HEK293 (cell line): Measurements from ENCODE around the gene PITPNC1.

Experiments
- CTCF ChIA-PET: fragments of 350-600 bp; formaldehyde crosslinking; extraction: SDS; loops from one replicate; lab custom pipeline; 2021; ENCODE audit warnings: antibody characterized with exemption; lab: Yijun Ruan, JAX
- POLR2A ChIA-PET: fragments of 300-600 bp; formaldehyde crosslinking; extraction: SDS; loops from one replicate; lab custom pipeline; 2020; ENCODE audit warnings: antibody characterized with exemption, inconsistent platforms; lab: Yijun Ruan, JAX
- H3K27ac ChIP-seq: fragments of 200-500 bp; sonication (Bioruptor generic); 2 replicates; pipeline ENCODE4 v1.5.1; 2014; ENCODE audit warnings: low read depth, low read length, control low read depth, inconsistent platforms; ENCODE audit errors: extremely low read depth
- H3K36me3 ChIP-seq, 2 experiments: fragments of 200-500 bp in 1 of 2; sonication (Bioruptor generic) in 1 of 2; 1 replicate in 1 of 2; 2 replicates in 1 of 2; pipeline ENCODE4 v1.5.1; 2014 to 2017; ENCODE audit warnings: inconsistent platforms in 2 of 2, low read length in 2 of 2; ENCODE audit not compliant: control insufficient read depth in 2 of 2, insufficient read depth in 1 of 2
- H3K4me1 ChIP-seq: fragments of 200-500 bp; sonication (Bioruptor generic); 2 replicates; pipeline ENCODE4 v1.5.1; 2014; ENCODE audit warnings: mild to moderate bottlenecking, low read length, inconsistent platforms; ENCODE audit not compliant: control insufficient read depth, insufficient read depth
- H3K4me3 ChIP-seq: 2 replicates; pipeline ENCODE4 v1.5.1; 2011; ENCODE audit warnings: low read depth, mild to moderate bottlenecking, control low read depth, low read length, moderate library complexity
- H3K9me3 ChIP-seq: fragments of 200-500 bp; sonication (Bioruptor generic); 2 replicates; pipeline ENCODE4 v1.5.1; 2014; ENCODE audit warnings: low read depth, low read length, inconsistent platforms; ENCODE audit not compliant: control insufficient read depth, insufficient read depth
- GLI2 ChIP-seq: fragments of 450-650 bp; formaldehyde crosslinking; IDR thresholded peaks from 2 replicates; pipeline ENCODE4; 2017; ENCODE audit warnings: missing biosample characterization, missing genetic modification characterization, low read depth, borderline replicate concordance
- MZF1 ChIP-seq: fragments of 450-650 bp; formaldehyde crosslinking; IDR thresholded peaks from 2 replicates; pipeline ENCODE4 v1.5.1; 2017; ENCODE audit warnings: missing biosample characterization, missing genetic modification characterization, borderline replicate concordance
- TSHZ1 ChIP-seq: fragments of 450-650 bp; formaldehyde crosslinking; IDR thresholded peaks from 2 replicates; pipeline ENCODE4 v1.5.1; 2016; ENCODE audit warnings: missing biosample characterization, missing genetic modification characterization, borderline replicate concordance
- ZBTB21 ChIP-seq: fragments of 450-650 bp; formaldehyde crosslinking; IDR thresholded peaks from 2 replicates; pipeline ENCODE4 v1.5.1; 2017; ENCODE audit warnings: missing biosample characterization, missing genetic modification characterization
- ZBTB48 ChIP-seq: fragments of 450-650 bp; formaldehyde crosslinking; IDR thresholded peaks from 2 replicates; pipeline ENCODE4 v1.5.1; 2016; ENCODE audit warnings: missing biosample characterization, missing genetic modification characterization
- ZNF157 ChIP-seq: fragments of 450-650 bp; formaldehyde crosslinking; IDR thresholded peaks from 2 replicates; pipeline ENCODE4 v1.5.1; 2016; ENCODE audit warnings: missing biosample characterization, missing genetic modification characterization
- ZNF16 ChIP-seq: fragments of 450-650 bp; formaldehyde crosslinking; IDR thresholded peaks from 2 replicates; pipeline ENCODE4 v1.5.1; 2016; ENCODE audit warnings: low read depth, missing biosample characterization, missing genetic modification characterization
- ZNF19 ChIP-seq: fragments of 450-650 bp; formaldehyde crosslinking; IDR thresholded peaks from 2 replicates; pipeline ENCODE4; 2016; ENCODE audit warnings: missing biosample characterization, missing genetic modification characterization, low read depth
- ZNF202 ChIP-seq: fragments of 450-650 bp; formaldehyde crosslinking; IDR thresholded peaks from 2 replicates; pipeline ENCODE4 v1.5.1; 2016; ENCODE audit warnings: missing biosample characterization, missing genetic modification characterization, borderline replicate concordance
- ZNF248 ChIP-seq: fragments of 450-650 bp; formaldehyde crosslinking; IDR thresholded peaks from 2 replicates; pipeline ENCODE4 v1.5.1; 2017; ENCODE audit warnings: missing biosample characterization, missing genetic modification characterization
- ZNF274 ChIP-seq, 2 experiments: fragments of 200-500 bp in 1 of 2; fragments of 450-650 bp in 1 of 2; sonication (Bioruptor generic) in 1 of 2; formaldehyde crosslinking in 1 of 2; IDR thresholded peaks; 2 replicates each; pipeline versions ENCODE4 v1.5.1 to v1.6.1; 2014 to 2016; ENCODE audit warnings: borderline replicate concordance in 1 of 2, inconsistent platforms in 1 of 2, low read length in 1 of 2, missing biosample characterization in 1 of 2, missing genetic modification characterization in 1 of 2
- ZNF510 ChIP-seq: fragments of 450-650 bp; formaldehyde crosslinking; IDR thresholded peaks from 2 replicates; pipeline ENCODE4 v1.5.1; 2018; ENCODE audit warnings: mild to moderate bottlenecking, missing genetic modification characterization, missing biosample characterization; ENCODE audit not compliant: insufficient replicate concordance
- ZNF558 ChIP-seq: fragments of 450-650 bp; formaldehyde crosslinking; IDR thresholded peaks from 2 replicates; pipeline ENCODE4 v1.5.1; 2016; ENCODE audit warnings: missing biosample characterization, missing genetic modification characterization
- ZNF621 ChIP-seq: fragments of 450-650 bp; formaldehyde crosslinking; IDR thresholded peaks from 2 replicates; pipeline ENCODE4 v1.5.1; 2017; ENCODE audit warnings: missing biosample characterization, missing genetic modification characterization
- ZNF629 ChIP-seq: fragments of 450-650 bp; formaldehyde crosslinking; IDR thresholded peaks from 2 replicates; pipeline ENCODE4 v1.5.1; 2017; ENCODE audit warnings: missing biosample characterization, missing genetic modification characterization
- ZSCAN30 ChIP-seq: fragments of 450-650 bp; IDR thresholded peaks from 2 replicates; pipeline ENCODE4 v1.5.1; 2018; ENCODE audit warnings: missing biosample characterization, mild to moderate bottlenecking, missing genetic modification characterization, moderate library complexity
- ZXDB ChIP-seq: fragments of 450-650 bp; formaldehyde crosslinking; IDR thresholded peaks from 2 replicates; pipeline ENCODE4 v1.5.1; 2016; ENCODE audit warnings: missing biosample characterization, missing genetic modification characterization
- TF ChIP-seq, protein P1 (sequence below): fragments of 450-650 bp; formaldehyde crosslinking; IDR thresholded peaks from 2 replicates; pipeline ENCODE4 v1.5.1; 2017; ENCODE audit warnings: missing biosample characterization, missing genetic modification characterization
- TF ChIP-seq, protein P2 (sequence below): fragments of 450-650 bp; formaldehyde crosslinking; IDR thresholded peaks from 2 replicates; pipeline ENCODE4 v1.5.1; 2017; ENCODE audit warnings: missing biosample characterization, mild to moderate bottlenecking, missing genetic modification characterization, moderate library complexity

Gene PITPNC1

GRCh38 chr17:67353161-67353560 is 23.9 kb upstream of the PITPNC1 start:
- no peak overlapping the region for H3K27ac ChIP-seq
- no peaks in the 10 kb centered on the region for H3K4me1 ChIP-seq
- H3K9me3 ChIP-seq: no peaks in the 10 kb centered on the region
- TF ChIP-seq ZNF629 (tag by site-specific recombination): no peak
- TF ChIP-seq ZXDB (tag by site-specific recombination): no peak
- TF ChIP-seq, protein P1, sequence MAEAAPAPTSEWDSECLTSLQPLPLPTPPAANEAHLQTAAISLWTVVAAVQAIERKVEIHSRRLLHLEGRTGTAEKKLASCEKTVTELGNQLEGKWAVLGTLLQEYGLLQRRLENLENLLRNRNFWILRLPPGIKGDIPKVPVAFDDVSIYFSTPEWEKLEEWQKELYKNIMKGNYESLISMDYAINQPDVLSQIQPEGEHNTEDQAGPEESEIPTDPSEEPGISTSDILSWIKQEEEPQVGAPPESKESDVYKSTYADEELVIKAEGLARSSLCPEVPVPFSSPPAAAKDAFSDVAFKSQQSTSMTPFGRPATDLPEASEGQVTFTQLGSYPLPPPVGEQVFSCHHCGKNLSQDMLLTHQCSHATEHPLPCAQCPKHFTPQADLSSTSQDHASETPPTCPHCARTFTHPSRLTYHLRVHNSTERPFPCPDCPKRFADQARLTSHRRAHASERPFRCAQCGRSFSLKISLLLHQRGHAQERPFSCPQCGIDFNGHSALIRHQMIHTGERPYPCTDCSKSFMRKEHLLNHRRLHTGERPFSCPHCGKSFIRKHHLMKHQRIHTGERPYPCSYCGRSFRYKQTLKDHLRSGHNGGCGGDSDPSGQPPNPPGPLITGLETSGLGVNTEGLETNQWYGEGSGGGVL (tag by site-specific recombination): no peak
- no peak for TF ChIP-seq ZNF16
- TF ChIP-seq ZNF157 (tag by site-specific recombination): no peak
- TF ChIP-seq ZNF248 (tag by site-specific recombination): no peak
- no peak for TF ChIP-seq ZNF558 (tag by site-specific recombination)
- TF ChIP-seq MZF1 (tag by site-specific recombination): no peak
- no peak for TF ChIP-seq TSHZ1 (tag by site-specific recombination)
- no peak for TF ChIP-seq ZBTB48
- TF ChIP-seq ZNF274 (IDR thresholded peaks at IDR 0.05; ENCODE audit: low read length): no peak
- no peak for TF ChIP-seq ZNF274 (tag by site-specific recombination; IDR thresholded peaks at IDR 0.05; ENCODE audit: borderline replicate concordance)
- TF ChIP-seq, protein P2, sequence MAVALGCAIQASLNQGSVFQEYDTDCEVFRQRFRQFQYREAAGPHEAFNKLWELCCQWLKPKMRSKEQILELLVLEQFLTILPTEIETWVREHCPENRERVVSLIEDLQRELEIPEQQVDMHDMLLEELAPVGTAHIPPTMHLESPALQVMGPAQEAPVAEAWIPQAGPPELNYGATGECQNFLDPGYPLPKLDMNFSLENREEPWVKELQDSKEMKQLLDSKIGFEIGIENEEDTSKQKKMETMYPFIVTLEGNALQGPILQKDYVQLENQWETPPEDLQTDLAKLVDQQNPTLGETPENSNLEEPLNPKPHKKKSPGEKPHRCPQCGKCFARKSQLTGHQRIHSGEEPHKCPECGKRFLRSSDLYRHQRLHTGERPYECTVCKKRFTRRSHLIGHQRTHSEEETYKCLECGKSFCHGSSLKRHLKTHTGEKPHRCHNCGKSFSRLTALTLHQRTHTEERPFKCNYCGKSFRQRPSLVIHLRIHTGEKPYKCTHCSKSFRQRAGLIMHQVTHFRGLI (tag by site-specific recombination): no peak
- no peak for TF ChIP-seq ZNF202 (tag by site-specific recombination)
- TF ChIP-seq ZNF621: no peak
- no peak for TF ChIP-seq ZNF19 (tag by site-specific recombination)
- no peak for TF ChIP-seq ZBTB21 (tag by site-specific recombination)
- TF ChIP-seq ZSCAN30 (tag by site-specific recombination): no peak
- no peak for TF ChIP-seq ZNF510
- TF ChIP-seq GLI2: no peak
- CTCF ChIA-PET: interaction anchor here (1.3 kb wide), 1 partner anchor 132 kb away, joined by 4 read pairs; no protein-coding TSS in a partner anchor
- no peak overlapping the region for H3K4me3 ChIP-seq
- peaks cover 88 to 90% of the 10 kb centered on the region in 2 experiments for H3K36me3 ChIP-seq
- POLR2A ChIA-PET: interaction anchor here (0.5 kb wide), 1 partner anchor 160 kb away, joined by 3 read pairs; no protein-coding TSS in a partner anchor
